Activated CD8-positive, alpha-beta memory T cell treated with anti-CD3 and anti-CD28 coated beads for 48 hours (primary cell): Measurements from ENCODE around the gene DIPK1C.

Source experiments
- DNase-seq, 3 experiments: peaks; one replicate each; pipeline ENCODE4 v3.0.0-alpha.2; 2020; ENCODE audit warnings: low read depth in 2 of 3, low spot score in 2 of 3

The DIPK1C gene

GRCh38 chr18:74390900-74391299, 66.2 kb downstream of the DIPK1C start:
- DNase-seq, result no peak

GRCh38 chr18:74389991-74390390, 67.1 kb downstream of the DIPK1C start:
- DNase-seq, result no peak

- no peak for DNase-seq
These were observed 67.8 kb downstream of the DIPK1C start for GRCh38 chr18:74389171-74389927.

GRCh38 chr18:74388227-74388626, 68.9 kb downstream of the DIPK1C start:
- DNase-seq, result no peak

- DNase-seq, result no peak
These were observed 69.7 kb downstream of the DIPK1C start for GRCh38 chr18:74387383-74387782.
